ENCODE measurements around the gene BSPH1.

DNA sequence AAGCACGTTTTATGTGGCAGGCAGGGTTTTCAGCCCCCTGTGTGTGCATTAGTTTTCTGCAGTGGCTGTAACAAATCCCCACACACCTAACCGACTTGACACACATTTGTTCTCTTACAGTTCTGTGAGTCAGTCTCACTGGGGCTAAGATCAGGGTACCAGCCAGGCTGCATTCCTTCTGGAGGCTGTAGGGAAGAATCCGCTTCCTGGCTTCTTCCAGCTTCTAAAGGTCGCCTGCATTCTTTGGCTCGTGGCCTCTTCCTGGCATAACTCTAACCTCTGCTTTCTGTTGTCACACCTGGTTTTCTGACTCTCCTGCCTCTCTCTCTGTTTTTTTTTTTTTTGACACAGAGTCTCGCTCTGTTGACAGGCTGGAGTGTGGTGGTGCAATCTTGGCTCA is 8.9 kb upstream of the BSPH1 start:
- TF ChIP-seq, protein P1, sequence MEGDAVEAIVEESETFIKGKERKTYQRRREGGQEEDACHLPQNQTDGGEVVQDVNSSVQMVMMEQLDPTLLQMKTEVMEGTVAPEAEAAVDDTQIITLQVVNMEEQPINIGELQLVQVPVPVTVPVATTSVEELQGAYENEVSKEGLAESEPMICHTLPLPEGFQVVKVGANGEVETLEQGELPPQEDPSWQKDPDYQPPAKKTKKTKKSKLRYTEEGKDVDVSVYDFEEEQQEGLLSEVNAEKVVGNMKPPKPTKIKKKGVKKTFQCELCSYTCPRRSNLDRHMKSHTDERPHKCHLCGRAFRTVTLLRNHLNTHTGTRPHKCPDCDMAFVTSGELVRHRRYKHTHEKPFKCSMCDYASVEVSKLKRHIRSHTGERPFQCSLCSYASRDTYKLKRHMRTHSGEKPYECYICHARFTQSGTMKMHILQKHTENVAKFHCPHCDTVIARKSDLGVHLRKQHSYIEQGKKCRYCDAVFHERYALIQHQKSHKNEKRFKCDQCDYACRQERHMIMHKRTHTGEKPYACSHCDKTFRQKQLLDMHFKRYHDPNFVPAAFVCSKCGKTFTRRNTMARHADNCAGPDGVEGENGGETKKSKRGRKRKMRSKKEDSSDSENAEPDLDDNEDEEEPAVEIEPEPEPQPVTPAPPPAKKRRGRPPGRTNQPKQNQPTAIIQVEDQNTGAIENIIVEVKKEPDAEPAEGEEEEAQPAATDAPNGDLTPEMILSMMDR (conservative IDR thresholded peaks at IDR 0.05 in 1 of 2, IDR thresholded peaks at IDR 0.05 in 1 of 2; ENCODE audit: extremely low read depth in 1 of 2, insufficient read depth in 1 of 2, low read depth in 1 of 2, low read length in 2 of 2), result no peak
- no peak for TF ChIP-seq EZH2 (IDR thresholded peaks at IDR 0.05; ENCODE audit: borderline replicate concordance, low read length)
